HepG2 (cell line): ENCODE data around the gene LDLRAD3. TPM values are rescaled to one million over a fixed set of nuclear protein-coding genes. Genes with fewer than 3 reads are reported as not detected.
A peak's percentile ranks its signal among the peaks of the same experiment; 100 is the strongest.

Source experiments
- ATAC-seq: fragments of 200-7000 bp; cut with Tn5 transposase; 3 replicates; pipeline ENCODE4 v1.9.1; 2020; ENCODE audit warnings: mild to moderate bottlenecking, moderate library complexity
- BruUV-seq: library from RNA; stranded (reverse); fragments of 400-500 nt; replicated peaks from 2 replicates; lab custom pipeline; 2021; lab: Mats Ljungman, UMichigan
- CTCF ChIA-PET: fragments of 300-600 bp; formaldehyde crosslinking; extraction: SDS; loops from one replicate; lab custom pipeline; 2021; ENCODE audit warnings: low total read pairs, inconsistent platforms, low intra/inter-chr PET ratio; lab: Yijun Ruan, JAX
- POLR2A ChIA-PET: fragments of 350-600 bp; sonication (Branson Sonifier 250); formaldehyde crosslinking; loops from one replicate; lab custom pipeline; 2020; ENCODE audit warnings: antibody characterized with exemption, inconsistent platforms; lab: Yijun Ruan, JAX
- DNase-seq: peaks from one replicate; pipeline ENCODE4 v3.0.0-alpha.2; 2015; ENCODE audit warnings: low spot score
- FAIRE-seq: peaks from 3 replicates; lab custom pipeline; 2011; peaks lifted over from hg19 to GRCh38; lab: Jason Lieb, UNC
- H2AFZ ChIP-seq: one replicate; pipeline ENCODE4 v1.6.1; 2011; ENCODE audit warnings: low read length, inconsistent platforms
- H3K27ac ChIP-seq: fragments of 300-600 bp; 3 replicates; pipeline ENCODE4 v1.8.0; 2011; ENCODE audit warnings: mixed run types, mild to moderate bottlenecking, mixed read lengths, low read length, inconsistent platforms; ENCODE audit not compliant: insufficient read depth; ENCODE audit errors: extremely low read length
- H3K27me3 ChIP-seq, 2 experiments: fragments of 200-600 bp in 1 of 2; 2 replicates in 1 of 2; 3 replicates in 1 of 2; pipeline versions ENCODE4 v1.6.0 to v1.8.0; 2011; ENCODE audit warnings: low read length in 2 of 2, mild to moderate bottlenecking in 2 of 2, moderate library complexity in 2 of 2, inconsistent platforms in 1 of 2; ENCODE audit not compliant: insufficient read depth in 2 of 2, control insufficient read depth in 1 of 2
- H3K36me3 ChIP-seq, 2 experiments: fragments of 200-600 bp in 1 of 2; replicated peaks in 1 of 2; 2 replicates in 1 of 2; 3 replicates in 1 of 2; pipeline versions ENCODE4 v1.5.1 to v1.8.0; 2011; ENCODE audit warnings: low read length in 2 of 2, inconsistent platforms in 1 of 2; ENCODE audit not compliant: insufficient read depth in 2 of 2, control insufficient read depth in 1 of 2
- H3K4me1 ChIP-seq: 2 replicates; pipeline ENCODE4 v1.5.1; 2012; ENCODE audit warnings: low read length, inconsistent platforms; ENCODE audit not compliant: insufficient read depth
- H3K4me2 ChIP-seq: 2 replicates; pipeline ENCODE4 v1.6.0; 2011; ENCODE audit warnings: low read depth, low read length, inconsistent platforms
- H3K4me3 ChIP-seq, 3 experiments: fragments of 200-600 bp in 1 of 3; sonication (generic), shearing (Covaris generic) in 1 of 3; replicated peaks in 1 of 3; 2 replicates each; pipeline ENCODE4 v1.5.1; 2011 to 2016; ENCODE audit warnings: low read length in 3 of 3, inconsistent platforms in 2 of 3, low read depth in 2 of 3, mild to moderate bottlenecking in 2 of 3, control low read depth in 1 of 3, mixed read lengths in 1 of 3; ENCODE audit not compliant: insufficient read depth in 1 of 3
- H3K79me2 ChIP-seq: one replicate; pipeline ENCODE4 v1.6.1; 2011; ENCODE audit warnings: low read length, inconsistent platforms; ENCODE audit not compliant: insufficient read depth
- H3K9ac ChIP-seq: 2 replicates; pipeline ENCODE4 v1.6.0; 2011; ENCODE audit warnings: mild to moderate bottlenecking, low read depth, low read length, inconsistent platforms; ENCODE audit not compliant: insufficient read depth
- H3K9me3 ChIP-seq: 2 replicates; pipeline ENCODE4 v1.5.1; 2012; ENCODE audit warnings: mild to moderate bottlenecking, low read length
- H4K20me1 ChIP-seq: 2 replicates; pipeline ENCODE4 v1.6.0; 2011; ENCODE audit warnings: inconsistent platforms, mild to moderate bottlenecking, low read length, moderate library complexity; ENCODE audit not compliant: insufficient read depth
- ARNTL ChIP-seq: sonication (generic); formaldehyde crosslinking; IDR thresholded peaks from 2 replicates; pipeline ENCODE4 v1.4.0; 2020; ENCODE audit warnings: mild to moderate bottlenecking, missing genetic modification reagents
- MLXIP ChIP-seq: sonication (generic); formaldehyde crosslinking; IDR thresholded peaks from 2 replicates; pipeline ENCODE4 v1.9.0; 2021; ENCODE audit warnings: missing genetic modification reagents, borderline replicate concordance
- RELA ChIP-seq: sonication (generic); formaldehyde crosslinking; IDR thresholded peaks from 2 replicates; pipeline ENCODE4 v1.4.0; 2020; ENCODE audit warnings: missing genetic modification reagents
- SNAPC5 ChIP-seq: sonication (generic); formaldehyde crosslinking; IDR thresholded peaks from 2 replicates; pipeline ENCODE4 v1.8.1; 2023; ENCODE audit warnings: mild to moderate bottlenecking, missing genetic modification reagents, borderline replicate concordance
- ZNF556 ChIP-seq: sonication (generic); formaldehyde crosslinking; IDR thresholded peaks from 2 replicates; pipeline ENCODE4 v1.4.0; 2020; ENCODE audit warnings: mild to moderate bottlenecking, missing genetic modification reagents, borderline replicate concordance
- ZNF629 ChIP-seq: sonication (generic); formaldehyde crosslinking; conservative IDR thresholded peaks from 2 replicates; pipeline ENCODE4 v1.5.0; 2020; ENCODE audit warnings: missing genetic modification reagents
- ZNF883 ChIP-seq: sonication (generic); formaldehyde crosslinking; IDR thresholded peaks from 2 replicates; pipeline ENCODE4 v1.5.1; 2020; ENCODE audit warnings: mild to moderate bottlenecking, missing genetic modification reagents; ENCODE audit errors: not compliant biosample characterization
- WGBS: methylation state at CpG from one replicate; pipeline ENCODE4 v1.1.6; 2017; ENCODE audit warnings: low lambda C conversion rate; 5-methylcytosine and 5-hydroxymethylcytosine counted together
- in situ Hi-C: cut with HindIII; loops from 2 replicates; pipeline ENCODE4 v1.10.0; 2017; ENCODE audit warnings: low pct_unique_long_range_greater_than_20kb; ENCODE audit not compliant: extremely low pct_ligation_motif_present
- intact Hi-C: fragments of 100-400 bp; cut with micrococcal nuclease; formaldehyde crosslinking; loops from one replicate; pipeline ENCODE4 v1.10.0; 2022; ENCODE audit not compliant: unreplicated experiment
- polyA plus RNA-seq, 8 experiments: library from polyadenylated mRNA; depleted of rRNA in 3 of 8; stranded (reverse) in 7 of 8; unstranded in 1 of 8; fragments of >200 nt; fragmentation: Illumina TruSeq in 4 of 8; extraction: Trizol in 4 of 8; gene quantifications; 2 replicates each; pipeline versions ENCODE4 v1.2.1 to v1.2.3, GENCODE V29; 2011 to 2016; ENCODE audit warnings: low read depth in 4 of 8, missing spikeins in 1 of 8, mixed read lengths in 1 of 8; ENCODE audit not compliant: insufficient read depth in 1 of 8
- total RNA-seq, 5 experiments: library from RNA; depleted of rRNA; stranded (reverse); fragments of >200 nt; fragmentation: Illumina TruSeq; extraction: Trizol; gene quantifications; 2 replicates each; pipeline ENCODE4 v1.2.3, GENCODE V29; 2016; ENCODE audit warnings: low read depth in 1 of 5

LDLRAD3 gene
- total and polyA plus RNA-seq, 2 of the 13 experiments (the other 11 are each of a cell fraction or from before 2014, with no cell fraction given), result 0.50 to 0.60 TPM

- WGBS, result 73% methylated on average over 8 of the region's 8 CpGs
These were observed 15.0 kb upstream of the LDLRAD3 start for GRCh38 chr11:35928688-35929395.

More at GRCh38 chr11:35928688-35929395, 15.0 kb upstream of the LDLRAD3 start:
- no peak overlapping the region for H2AFZ ChIP-seq
- no peaks in the 10 kb centered on the region for H3K4me1 ChIP-seq
- H3K9me3 ChIP-seq, result no peaks in the 10 kb centered on the region
- no peak overlapping the region for H3K9ac ChIP-seq
- CTCF ChIA-PET, result no interaction called here
- peaks cover 0 to 9% of the 10 kb centered on the region in 2 experiments; a peak in 1 of 5 replicates for H3K27me3 ChIP-seq
- H3K27ac ChIP-seq, result no peak overlapping the region
- no peak overlapping the region for H3K4me3 ChIP-seq
- FAIRE-seq (no peak), ATAC-seq (no peak), DNase-seq (no peak)
- H3K4me2 ChIP-seq, result no peak overlapping the region
- in situ Hi-C loops (no loop called here), intact Hi-C loops (no loop called here)
- no peaks in the 10 kb centered on the region for H3K79me2 ChIP-seq
- no peak for TF ChIP-seq ZNF556 (CRISPR knock-in tag)
- TF ChIP-seq MLXIP (CRISPR knock-in tag), result no peak
- TF ChIP-seq ZNF629 (CRISPR knock-in tag), result peak; percentile 41; the same call in 1 of the 2 replicates
- no peak for TF ChIP-seq ARNTL
- no peak for TF ChIP-seq RELA (CRISPR knock-in tag)
- no peak for TF ChIP-seq SNAPC5 (CRISPR knock-in tag)
- no peak for TF ChIP-seq ZNF883 (CRISPR knock-in tag)
- no peaks in the 10 kb centered on the region for H4K20me1 ChIP-seq
- BruUV-seq, result no TSS peak
- POLR2A ChIA-PET, result no interaction called here
- no peaks in the 10 kb centered on the region for H3K36me3 ChIP-seq
